ENCODE results near the gene RANBP2.

The RANBP2 gene

GRCh38 chr2:108778857-108779256, 59.6 kb downstream of the RANBP2 start:
- DNase-seq (ENCODE audit: low spot score): no peak

GRCh38 chr2:108786008-108786353, 66.7 kb downstream of the RANBP2 start:
- no peak for DNase-seq (ENCODE audit: low spot score)

GRCh38 chr2:108786354-108787215, 67.3 kb downstream of the RANBP2 start, which contains the start of gene CCDC138:
Gene CCDC138, plus strand, starts transcription at chr2:108786771. Its CDS starts 52 bp downstream, at chr2:108786823.
- DNase-seq (ENCODE audit: low spot score): peak; percentile 97

- DNase-seq (ENCODE audit: low spot score): no peak
Observed at GRCh38 chr2:108787216-108787541, 67.9 kb downstream of the RANBP2 start.

- no peak for DNase-seq (ENCODE audit: low spot score)
Observed at GRCh38 chr2:108803045-108803736, 83.9 kb downstream of the RANBP2 start.

GRCh38 chr2:108805032-108805431, 85.8 kb downstream of the RANBP2 start:
- no peak for DNase-seq (ENCODE audit: low spot score)

GRCh38 chr2:108805782-108806181, 86.5 kb downstream of the RANBP2 start:
- no peak for DNase-seq (ENCODE audit: low spot score)

GRCh38 chr2:108806371-108807113, 87.3 kb downstream of the RANBP2 start:
- no peak for DNase-seq (ENCODE audit: low spot score)

GRCh38 chr2:108809936-108810335, 90.7 kb downstream of the RANBP2 start:
- DNase-seq (ENCODE audit: low spot score): no peak

- no peak for DNase-seq (ENCODE audit: low spot score)
Observed at GRCh38 chr2:108810993-108811957, 92.0 kb downstream of the RANBP2 start.

- DNase-seq (ENCODE audit: low spot score): no peak
Observed at GRCh38 chr2:108813732-108814131, 94.5 kb downstream of the RANBP2 start.

GRCh38 chr2:108820482-108820881, 101.2 kb downstream of the RANBP2 start:
- no peak for DNase-seq (ENCODE audit: low spot score)

GRCh38 chr2:108823286-108823685, 104.0 kb downstream of the RANBP2 start:
- no peak for DNase-seq (ENCODE audit: low spot score)

GRCh38 chr2:108824316-108825070, 105.2 kb downstream of the RANBP2 start:
- DNase-seq (ENCODE audit: low spot score): no peak

GRCh38 chr2:108825254-108825653, 106.0 kb downstream of the RANBP2 start:
- no peak for DNase-seq (ENCODE audit: low spot score)

GRCh38 chr2:108825736-108826135, 106.5 kb downstream of the RANBP2 start:
- DNase-seq (ENCODE audit: low spot score): no peak

GRCh38 chr2:108829578-108830310, 110.5 kb downstream of the RANBP2 start:
- no peak for DNase-seq (ENCODE audit: low spot score)

GRCh38 chr2:108833219-108833618, 113.9 kb downstream of the RANBP2 start:
- no peak for DNase-seq (ENCODE audit: low spot score)

GRCh38 chr2:108834620-108835019, 115.3 kb downstream of the RANBP2 start:
- no peak for DNase-seq (ENCODE audit: low spot score)

GRCh38 chr2:108835040-108835439, 115.8 kb downstream of the RANBP2 start:
- DNase-seq (ENCODE audit: low spot score): no peak

Data from GM03348 (cell line).